ENCODE data around the gene TICRR. TPM values are rescaled to one million over a fixed set of nuclear protein-coding genes. Genes with fewer than 3 reads are reported as not detected.

Gene TICRR
- total and polyA plus RNA-seq, 2 of the 13 experiments (the other 11 are each of a cell fraction or from before 2014, with no cell fraction given) = 4.1 to 14.3 TPM

- DNase-seq (ENCODE audit: low spot score) (no peak), ATAC-seq (no peak), FAIRE-seq (no peak)
- in situ Hi-C loops (cut with HindIII; ENCODE audit: extremely low pct_ligation_motif_present, low pct_unique_long_range_greater_than_20kb) (no loop called here), intact Hi-C loops (cut with micrococcal nuclease; ENCODE audit: unreplicated experiment) (no loop called here)
- H3K79me2 ChIP-seq (ENCODE audit: insufficient read depth, low read length) = peaks cover 57% of the 10 kb centered on the region
- peak overlapping the region; percentile 76 for H3K4me2 ChIP-seq (ENCODE audit: low read depth, low read length)
- TF ChIP-seq MYC (CRISPR knock-in tag; IDR thresholded peaks at IDR 0.05; ENCODE audit: borderline replicate concordance) = no peak
- peaks cover 0 to 4% of the 10 kb centered on the region in 2 experiments; a peak in 1 of 5 replicates for H3K27me3 ChIP-seq (ENCODE audit: control insufficient read depth in 1 of 2, insufficient read depth in 2 of 2, low read length in 2 of 2)
- H4K20me1 ChIP-seq (ENCODE audit: insufficient read depth, low read length) = no peaks in the 10 kb centered on the region
- H3K4me1 ChIP-seq (ENCODE audit: insufficient read depth, low read length) = peaks cover 46% of the 10 kb centered on the region
- ChIA-PET POLR2A (no interaction called here), CTCF (ENCODE audit: low intra/inter-chr PET ratio, low total read pairs) (no interaction called here)
- H3K9me3 ChIP-seq (ENCODE audit: low read length) = no peaks in the 10 kb centered on the region
- H3K9ac ChIP-seq (ENCODE audit: insufficient read depth, low read depth, low read length) = peak overlapping the region; percentile 75
- peak overlapping the region; percentile 63 for H2AFZ ChIP-seq (ENCODE audit: low read length)
- BruUV-seq (replicated peaks) = no TSS peak
- peaks cover 2 to 13% of the 10 kb centered on the region in 2 experiments; a peak in 4 of 5 replicates for H3K36me3 ChIP-seq (replicated peaks in 1 of 2; ENCODE audit: control insufficient read depth in 1 of 2, insufficient read depth in 2 of 2, low read length in 2 of 2)
- peak overlapping the region; percentile 73 for H3K27ac ChIP-seq (ENCODE audit: extremely low read length, insufficient read depth, low read length)
- H3K4me3 ChIP-seq (replicated peaks in 1 of 3; ENCODE audit: insufficient read depth in 1 of 3, low read depth in 2 of 3, low read length in 3 of 3) = peak overlapping the region; percentile 81 to 87 (median 81)
- 4% methylated on average over 1 of the region's 1 CpG for WGBS (ENCODE audit: low lambda C conversion rate)
Measured at GRCh38 chr15:89576417-89576773, 1.1 kb downstream of the TICRR start.

- TF ChIP-seq MED8 (CRISPR knock-in tag; IDR thresholded peaks at IDR 0.05; ENCODE audit: insufficient replicate concordance) (no peak), ZNF292 (CRISPR knock-in tag; IDR thresholded peaks at IDR 0.05; ENCODE audit: borderline replicate concordance, low read depth) (0 out of 2 replicates have a peak, but pooled peaks have one; percentile 20)
- TF ChIP-seq, protein P1, sequence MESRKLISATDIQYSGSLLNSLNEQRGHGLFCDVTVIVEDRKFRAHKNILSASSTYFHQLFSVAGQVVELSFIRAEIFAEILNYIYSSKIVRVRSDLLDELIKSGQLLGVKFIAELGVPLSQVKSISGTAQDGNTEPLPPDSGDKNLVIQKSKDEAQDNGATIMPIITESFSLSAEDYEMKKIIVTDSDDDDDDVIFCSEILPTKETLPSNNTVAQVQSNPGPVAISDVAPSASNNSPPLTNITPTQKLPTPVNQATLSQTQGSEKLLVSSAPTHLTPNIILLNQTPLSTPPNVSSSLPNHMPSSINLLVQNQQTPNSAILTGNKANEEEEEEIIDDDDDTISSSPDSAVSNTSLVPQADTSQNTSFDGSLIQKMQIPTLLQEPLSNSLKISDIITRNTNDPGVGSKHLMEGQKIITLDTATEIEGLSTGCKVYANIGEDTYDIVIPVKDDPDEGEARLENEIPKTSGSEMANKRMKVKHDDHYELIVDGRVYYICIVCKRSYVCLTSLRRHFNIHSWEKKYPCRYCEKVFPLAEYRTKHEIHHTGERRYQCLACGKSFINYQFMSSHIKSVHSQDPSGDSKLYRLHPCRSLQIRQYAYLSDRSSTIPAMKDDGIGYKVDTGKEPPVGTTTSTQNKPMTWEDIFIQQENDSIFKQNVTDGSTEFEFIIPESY (CRISPR knock-in tag; IDR thresholded peaks at IDR 0.05) = 0 out of 2 replicates have a peak, but pooled peaks have one; percentile 25
- Histone ChIP-seq H3K4me1 (ENCODE audit: insufficient read depth, low read length) (peaks cover 51% of the 10 kb centered on the region), H3K27ac (ENCODE audit: extremely low read length, insufficient read depth, low read length) (peak overlapping the region; percentile 4), H4K20me1 (ENCODE audit: insufficient read depth, low read length) (no peaks in the 10 kb centered on the region), H3K4me3 (replicated peaks in 1 of 3; ENCODE audit: insufficient read depth in 1 of 3, low read depth in 2 of 3, low read length in 3 of 3) (peak overlapping the region; percentile 15 to 67 (median 55); a peak in 5 of 6 replicates), H2AFZ (ENCODE audit: low read length) (peak overlapping the region; percentile 16), H3K27me3 (ENCODE audit: control insufficient read depth in 1 of 2, insufficient read depth in 2 of 2, low read length in 2 of 2) (no peaks in the 10 kb centered on the region; a peak in 1 of 5 replicates), H3K9ac (ENCODE audit: insufficient read depth, low read depth, low read length) (peak overlapping the region; percentile 52), H3K4me2 (ENCODE audit: low read depth, low read length) (peak overlapping the region; percentile 88), H3K9me3 (ENCODE audit: low read length) (no peaks in the 10 kb centered on the region), H3K36me3 (replicated peaks in 1 of 2; ENCODE audit: control insufficient read depth in 1 of 2, insufficient read depth in 2 of 2, low read length in 2 of 2) (peaks cover 3 to 18% of the 10 kb centered on the region in 2 experiments), H3K79me2 (ENCODE audit: insufficient read depth, low read length) (peaks cover 67% of the 10 kb centered on the region)
- POLR2A ChIA-PET = no interaction called here
- no peak for ATAC-seq
- intact Hi-C loops (cut with micrococcal nuclease; ENCODE audit: unreplicated experiment) (no loop called here), in situ Hi-C loops (cut with HindIII; ENCODE audit: extremely low pct_ligation_motif_present, low pct_unique_long_range_greater_than_20kb) (no loop called here)
- no TSS peak for BruUV-seq (replicated peaks)
- no peak for FAIRE-seq
- 50% methylated on average over 3 of the region's 3 CpGs for WGBS (ENCODE audit: low lambda C conversion rate)
- no peak for DNase-seq (ENCODE audit: low spot score)
- CTCF ChIA-PET (ENCODE audit: low intra/inter-chr PET ratio, low total read pairs) = no interaction called here
Measured at GRCh38 chr15:89577776-89578115, 2.5 kb downstream of the TICRR start.
